ENCODE results near the gene ABLIM2. TPM values are rescaled to one million over a fixed set of nuclear protein-coding genes. Genes with fewer than 3 reads are reported as not detected.

The ABLIM2 gene
- total RNA-seq, 1 experiment from 2014 or later, result 1.0 TPM

DNA sequence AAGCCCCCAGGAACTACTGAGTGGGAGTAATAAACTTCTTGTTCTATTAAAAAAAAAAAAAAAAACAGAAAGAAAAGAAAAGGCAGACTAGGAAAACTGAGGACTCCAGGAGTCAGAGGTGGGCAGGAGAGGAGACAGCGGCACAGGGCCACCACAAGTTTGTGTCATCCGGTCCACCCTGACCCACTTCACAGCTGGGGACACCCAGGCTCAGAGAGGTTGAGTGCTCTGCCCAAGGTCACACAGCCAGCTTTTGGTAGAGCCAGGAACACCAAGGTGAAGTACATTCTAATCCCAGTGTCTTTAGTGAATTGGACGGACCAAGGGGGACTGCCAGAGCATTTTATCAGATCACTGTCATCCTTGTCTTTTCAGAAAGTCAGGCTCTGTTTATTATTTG lies 16.4 kb upstream of the ABLIM2 start:
- Histone ChIP-seq H3K18ac (ENCODE audit: insufficient read length, low read depth, low read length) (no peak overlapping the region), H2BK5ac (ENCODE audit: insufficient read length, low read length) (no peak overlapping the region), H3K23me2 (ENCODE audit: insufficient read length, low read depth, low read length, poor library complexity, severe bottlenecking) (no peaks in the 10 kb centered on the region), H3K9ac (ENCODE audit: extremely low read depth, insufficient read length, low read length) (no peak overlapping the region), H3K27ac (ENCODE audit: insufficient read length, low read depth, low read length) (no peak overlapping the region), H3K4ac (ENCODE audit: low read depth, low read length) (no peak overlapping the region), H3K27me3 (ENCODE audit: insufficient read depth, low read length) (no peaks in the 10 kb centered on the region), H3K4me1 (ENCODE audit: insufficient read depth, low read length) (no peaks in the 10 kb centered on the region), H2AFZ (ENCODE audit: low read length) (no peak overlapping the region), H2BK120ac (ENCODE audit: low read depth, low read length, poor library complexity, severe bottlenecking) (no peak overlapping the region), H2AK5ac (ENCODE audit: insufficient read length, low read length) (no peak overlapping the region), H3K23ac (ENCODE audit: insufficient read length, low read depth, low read length) (no peak overlapping the region), H3K9me3 (ENCODE audit: control insufficient read depth, low read depth, low read length) (no peaks in the 10 kb centered on the region), H2BK12ac (ENCODE audit: insufficient read length, low read depth, low read length) (no peak overlapping the region), H4K5ac (ENCODE audit: insufficient read length, low read depth, low read length) (no peak overlapping the region), H4K20me1 (ENCODE audit: control insufficient read depth, insufficient read depth, insufficient read length) (no peaks in the 10 kb centered on the region), H3K79me1 (ENCODE audit: insufficient read depth, low read depth, low read length, poor library complexity, severe bottlenecking) (no peaks in the 10 kb centered on the region), H3T11ph (ENCODE audit: low read length) (no peak overlapping the region), H2BK15ac (ENCODE audit: low read depth, low read length) (no peak overlapping the region), H2BK20ac (ENCODE audit: low read depth, low read length, poor library complexity, severe bottlenecking) (no peak overlapping the region), H3K4me2 (ENCODE audit: insufficient read depth, insufficient read length, low read length) (no peak overlapping the region), H4K8ac (replicated peaks; ENCODE audit: insufficient read length, low read depth, low read length) (no peak overlapping the region), H4K91ac (ENCODE audit: insufficient read length, low read depth, low read length) (no peak overlapping the region), H3K14ac (ENCODE audit: insufficient read depth, low read length) (no peak overlapping the region), H3K79me2 (ENCODE audit: insufficient read depth, low read length) (no peaks in the 10 kb centered on the region), H3K56ac (ENCODE audit: insufficient read length, low read depth, low read length) (no peak overlapping the region)
- no CpG with 5 or more reads among the region's 3 CpGs for WGBS (ENCODE audit: extremely low coverage, insufficient read length, low lambda C conversion rate)
- Mint-ChIP-seq H3K27ac (no peak overlapping the region), H3K4me1 (peaks cover 0 to 2% of the 10 kb centered on the region in 2 experiments; a peak in 1 of 4 replicates), H3K27me3 (ENCODE audit: low read depth) (peaks cover 7% of the 10 kb centered on the region), H3K36me3 (ENCODE audit: insufficient read depth in 1 of 3, low read depth in 3 of 3) (no peaks in the 10 kb centered on the region), H3K9me3 (no peaks in the 10 kb centered on the region; a peak in 1 of 5 replicates), H3K4me3 (no peak overlapping the region)
- no peak for DNase-seq
- TF ChIP-seq, protein P1, sequence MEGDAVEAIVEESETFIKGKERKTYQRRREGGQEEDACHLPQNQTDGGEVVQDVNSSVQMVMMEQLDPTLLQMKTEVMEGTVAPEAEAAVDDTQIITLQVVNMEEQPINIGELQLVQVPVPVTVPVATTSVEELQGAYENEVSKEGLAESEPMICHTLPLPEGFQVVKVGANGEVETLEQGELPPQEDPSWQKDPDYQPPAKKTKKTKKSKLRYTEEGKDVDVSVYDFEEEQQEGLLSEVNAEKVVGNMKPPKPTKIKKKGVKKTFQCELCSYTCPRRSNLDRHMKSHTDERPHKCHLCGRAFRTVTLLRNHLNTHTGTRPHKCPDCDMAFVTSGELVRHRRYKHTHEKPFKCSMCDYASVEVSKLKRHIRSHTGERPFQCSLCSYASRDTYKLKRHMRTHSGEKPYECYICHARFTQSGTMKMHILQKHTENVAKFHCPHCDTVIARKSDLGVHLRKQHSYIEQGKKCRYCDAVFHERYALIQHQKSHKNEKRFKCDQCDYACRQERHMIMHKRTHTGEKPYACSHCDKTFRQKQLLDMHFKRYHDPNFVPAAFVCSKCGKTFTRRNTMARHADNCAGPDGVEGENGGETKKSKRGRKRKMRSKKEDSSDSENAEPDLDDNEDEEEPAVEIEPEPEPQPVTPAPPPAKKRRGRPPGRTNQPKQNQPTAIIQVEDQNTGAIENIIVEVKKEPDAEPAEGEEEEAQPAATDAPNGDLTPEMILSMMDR (conservative IDR thresholded peaks at IDR 0.05), result no peak
